Measurements from ENCODE around the gene CCL17.

The CCL17 gene

DNA sequence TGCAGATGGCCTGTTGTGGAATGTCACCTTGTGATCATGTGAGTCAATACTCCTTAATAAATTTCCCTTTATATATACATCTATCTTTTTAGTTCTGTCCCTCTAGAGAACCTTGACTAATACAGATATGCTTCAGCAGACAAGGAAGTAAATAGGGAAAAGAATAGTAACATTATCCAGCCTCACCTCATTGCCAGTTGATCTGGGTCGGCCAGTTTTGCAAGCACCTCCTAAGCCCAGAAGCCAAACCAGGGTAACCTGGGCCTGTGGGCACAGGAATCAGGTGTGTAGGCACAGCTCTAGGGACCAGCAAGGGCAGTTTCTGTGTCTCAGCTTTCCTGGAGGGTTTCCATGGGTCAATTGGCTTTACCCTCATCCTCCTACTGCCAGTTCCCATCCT, 11.9 kb upstream of the CCL17 start:
- Histone ChIP-seq H4K20me1 (ENCODE audit: control insufficient read depth, insufficient read depth, low read depth, low read length) (no peaks in the 10 kb centered on the region), H3F3A (ENCODE audit: control insufficient read depth, insufficient read depth) (no peaks in the 10 kb centered on the region), H3K9me3 (ENCODE audit: control insufficient read depth, insufficient read depth, low read length) (no peaks in the 10 kb centered on the region), H3K27ac (ENCODE audit: low read depth, low read length) (no peak overlapping the region), H3K4me2 (ENCODE audit: low read length) (no peak overlapping the region), H3K79me2 (ENCODE audit: control insufficient read depth, low read length) (no peaks in the 10 kb centered on the region), H3K9me2 (replicated peaks; ENCODE audit: control insufficient read depth, low read length) (no peaks in the 10 kb centered on the region), H3K36me3 (ENCODE audit: control insufficient read depth, low read length) (no peaks in the 10 kb centered on the region), H3K4me1 (ENCODE audit: control insufficient read depth, low read length) (peaks cover 7% of the 10 kb centered on the region; the same call in 1 of the 2 replicates), H3K27me3 (ENCODE audit: control insufficient read depth, low read length) (peaks cover 42% of the 10 kb centered on the region), H3K4me3 (ENCODE audit: low read length) (no peak overlapping the region)
- no peak for TF ChIP-seq EZH2phosphoT487 (IDR thresholded peaks at IDR 0.05; ENCODE audit: borderline replicate concordance, low read length)
- TF ChIP-seq, protein P1, sequence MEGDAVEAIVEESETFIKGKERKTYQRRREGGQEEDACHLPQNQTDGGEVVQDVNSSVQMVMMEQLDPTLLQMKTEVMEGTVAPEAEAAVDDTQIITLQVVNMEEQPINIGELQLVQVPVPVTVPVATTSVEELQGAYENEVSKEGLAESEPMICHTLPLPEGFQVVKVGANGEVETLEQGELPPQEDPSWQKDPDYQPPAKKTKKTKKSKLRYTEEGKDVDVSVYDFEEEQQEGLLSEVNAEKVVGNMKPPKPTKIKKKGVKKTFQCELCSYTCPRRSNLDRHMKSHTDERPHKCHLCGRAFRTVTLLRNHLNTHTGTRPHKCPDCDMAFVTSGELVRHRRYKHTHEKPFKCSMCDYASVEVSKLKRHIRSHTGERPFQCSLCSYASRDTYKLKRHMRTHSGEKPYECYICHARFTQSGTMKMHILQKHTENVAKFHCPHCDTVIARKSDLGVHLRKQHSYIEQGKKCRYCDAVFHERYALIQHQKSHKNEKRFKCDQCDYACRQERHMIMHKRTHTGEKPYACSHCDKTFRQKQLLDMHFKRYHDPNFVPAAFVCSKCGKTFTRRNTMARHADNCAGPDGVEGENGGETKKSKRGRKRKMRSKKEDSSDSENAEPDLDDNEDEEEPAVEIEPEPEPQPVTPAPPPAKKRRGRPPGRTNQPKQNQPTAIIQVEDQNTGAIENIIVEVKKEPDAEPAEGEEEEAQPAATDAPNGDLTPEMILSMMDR (IDR thresholded peaks at IDR 0.05; ENCODE audit: low read depth, low read length, poor library complexity, severe bottlenecking): no peak

DNA sequence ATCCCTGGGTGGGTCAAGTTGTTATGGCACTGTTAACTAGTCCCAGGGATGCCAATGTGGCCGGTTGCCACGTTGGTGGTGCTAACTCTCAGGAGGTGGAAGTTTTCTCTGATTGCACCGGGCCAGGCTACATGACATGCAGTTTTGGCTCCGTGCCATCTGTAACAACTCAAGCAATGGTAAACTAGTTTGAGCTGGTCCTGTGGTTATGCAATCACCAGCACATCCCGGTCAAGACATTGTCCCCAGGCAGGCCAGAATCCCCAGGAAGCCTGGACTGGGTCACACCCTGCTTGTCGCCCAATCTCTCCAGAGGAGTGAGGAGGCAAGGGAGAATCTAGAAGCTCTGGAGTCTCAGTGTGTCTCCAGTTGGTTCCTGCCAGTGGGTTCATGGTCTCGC, 10.1 kb upstream of the CCL17 start:
- Histone ChIP-seq H3K4me2 (ENCODE audit: low read length) (no peak overlapping the region), H3F3A (ENCODE audit: control insufficient read depth, insufficient read depth) (no peaks in the 10 kb centered on the region)

DNA sequence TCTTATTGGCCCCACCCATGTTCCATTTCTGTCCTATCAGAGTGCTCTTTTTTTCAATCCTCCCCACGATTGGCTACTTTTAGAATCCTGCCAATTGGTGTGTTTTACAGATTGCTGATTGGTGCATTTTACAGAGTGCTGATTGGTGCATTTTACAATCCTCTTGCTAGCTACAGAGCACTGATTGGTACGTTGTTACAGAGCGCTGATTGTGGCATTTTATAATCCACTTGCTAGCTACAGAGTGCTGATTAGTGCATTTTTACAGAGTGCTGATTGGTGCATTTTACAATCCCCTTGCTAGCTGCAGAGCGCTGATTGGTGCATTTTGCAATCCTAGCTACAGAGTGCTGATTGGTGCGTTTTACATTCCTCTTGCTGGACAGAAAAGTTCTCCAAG, 9.5 kb upstream of the CCL17 start:
- Histone ChIP-seq H3K9me3 (ENCODE audit: control insufficient read depth, insufficient read depth, low read length) (no peaks in the 10 kb centered on the region), H3K27ac (ENCODE audit: low read depth, low read length) (no peak overlapping the region), H3F3A (ENCODE audit: control insufficient read depth, insufficient read depth) (no peaks in the 10 kb centered on the region), H3K36me3 (ENCODE audit: control insufficient read depth, low read length) (no peaks in the 10 kb centered on the region), H3K27me3 (ENCODE audit: control insufficient read depth, low read length) (peaks cover 20% of the 10 kb centered on the region), H3K4me2 (ENCODE audit: low read length) (no peak overlapping the region), H3K4me3 (ENCODE audit: low read length) (no peak overlapping the region), H4K20me1 (ENCODE audit: control insufficient read depth, insufficient read depth, low read depth, low read length) (no peaks in the 10 kb centered on the region), H3K79me2 (ENCODE audit: control insufficient read depth, low read length) (no peaks in the 10 kb centered on the region), H3K4me1 (ENCODE audit: control insufficient read depth, low read length) (peaks cover 5% of the 10 kb centered on the region), H3K9me2 (replicated peaks; ENCODE audit: control insufficient read depth, low read length) (no peaks in the 10 kb centered on the region)
- no peak for TF ChIP-seq EZH2phosphoT487 (IDR thresholded peaks at IDR 0.05; ENCODE audit: borderline replicate concordance, low read length)
- TF ChIP-seq, protein P1 (IDR thresholded peaks at IDR 0.05; ENCODE audit: low read depth, low read length, poor library complexity, severe bottlenecking): no peak

More for the DNA sequence above, 10.1 kb upstream of the CCL17 start:
- H3K9me2 ChIP-seq (replicated peaks; ENCODE audit: control insufficient read depth, low read length): no peaks in the 10 kb centered on the region
- no peaks in the 10 kb centered on the region for H3K36me3 ChIP-seq (ENCODE audit: control insufficient read depth, low read length)
- H3K9me3 ChIP-seq (ENCODE audit: control insufficient read depth, insufficient read depth, low read length): no peaks in the 10 kb centered on the region
- H3K79me2 ChIP-seq (ENCODE audit: control insufficient read depth, low read length): no peaks in the 10 kb centered on the region
- TF ChIP-seq EZH2phosphoT487 (IDR thresholded peaks at IDR 0.05; ENCODE audit: borderline replicate concordance, low read length): no peak
- TF ChIP-seq, protein P1 (IDR thresholded peaks at IDR 0.05; ENCODE audit: low read depth, low read length, poor library complexity, severe bottlenecking): no peak
- H4K20me1 ChIP-seq (ENCODE audit: control insufficient read depth, insufficient read depth, low read depth, low read length): no peaks in the 10 kb centered on the region
- H3K27me3 ChIP-seq (ENCODE audit: control insufficient read depth, low read length): peaks cover 24% of the 10 kb centered on the region
- no peak overlapping the region for H3K27ac ChIP-seq (ENCODE audit: low read depth, low read length)
- no peaks in the 10 kb centered on the region for H3K4me1 ChIP-seq (ENCODE audit: control insufficient read depth, low read length)
- H3K4me3 ChIP-seq (ENCODE audit: low read length): no peak overlapping the region
